ENCODE data around the gene LEUTX.
A peak's percentile ranks its signal among the peaks of the same experiment; 100 is the strongest.
"Not testable (repeated sequence)": the region's sequence is repeated elsewhere in the genome, so short reads cannot be mapped to it uniquely, and the experiment has no call there.

The LEUTX gene, protein sequence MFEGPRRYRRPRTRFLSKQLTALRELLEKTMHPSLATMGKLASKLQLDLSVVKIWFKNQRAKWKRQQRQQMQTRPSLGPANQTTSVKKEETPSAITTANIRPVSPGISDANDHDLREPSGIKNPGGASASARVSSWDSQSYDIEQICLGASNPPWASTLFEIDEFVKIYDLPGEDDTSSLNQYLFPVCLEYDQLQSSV

GRCh38 chr19:39778763-39779162 lies at the start of gene LEUTX:
LEUTX (plus strand) TSS chr19:39778854; CDS start chr19:39778921, 67 bp downstream.
- DNase-seq: no peak

GRCh38 chr19:39729594-39729993 lies 49.1 kb upstream of the LEUTX start:
- no peak for DNase-seq

- no peak for DNase-seq
Observed at GRCh38 chr19:39731685-39732084, 47.0 kb upstream of the LEUTX start.

DNA sequence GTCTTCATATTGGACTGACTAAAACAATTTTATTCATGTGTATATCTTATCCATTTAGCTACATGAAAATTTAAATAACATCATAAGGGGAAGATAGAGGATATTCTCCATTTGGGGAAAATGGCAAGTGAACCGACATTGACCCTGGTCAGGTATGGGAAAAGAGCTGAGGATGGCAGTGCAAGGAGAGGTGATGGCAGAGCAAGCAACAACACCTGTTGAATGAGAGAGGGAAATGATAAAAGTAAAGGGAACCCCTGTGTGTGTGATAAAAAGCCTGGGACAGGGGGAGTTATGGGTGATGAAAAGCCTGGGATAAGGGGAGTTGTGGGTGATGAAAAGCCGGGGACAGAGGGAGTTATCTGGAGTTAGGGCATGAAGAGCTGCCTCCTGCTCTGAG lies 44.8 kb upstream of the LEUTX start:
- DNase-seq: no peak

DNA sequence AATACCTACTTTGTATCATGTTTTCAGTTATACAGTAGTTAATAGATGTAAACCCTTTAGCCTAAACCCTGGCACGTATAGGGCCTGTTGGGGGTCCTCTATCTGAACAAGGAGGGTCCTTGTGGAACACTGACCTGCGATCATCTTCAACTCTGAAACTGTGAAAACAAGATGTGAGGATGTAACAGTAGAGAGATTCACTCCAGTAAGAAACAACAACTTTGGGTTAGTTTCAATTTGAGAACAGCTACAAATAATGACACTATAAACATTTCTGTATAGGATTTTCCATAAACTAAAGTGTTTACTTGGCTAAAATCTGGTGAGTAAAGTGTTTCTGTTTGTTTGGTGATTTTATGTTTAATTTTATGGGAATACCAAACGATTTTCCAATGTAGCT lies 43.0 kb upstream of the LEUTX start:
- no peak for DNase-seq

GRCh38 chr19:39736088-39736487 lies 42.6 kb upstream of the LEUTX start:
- DNase-seq: no peak

GRCh38 chr19:39737351-39737750 lies 41.3 kb upstream of the LEUTX start:
- no peak for DNase-seq

DNA sequence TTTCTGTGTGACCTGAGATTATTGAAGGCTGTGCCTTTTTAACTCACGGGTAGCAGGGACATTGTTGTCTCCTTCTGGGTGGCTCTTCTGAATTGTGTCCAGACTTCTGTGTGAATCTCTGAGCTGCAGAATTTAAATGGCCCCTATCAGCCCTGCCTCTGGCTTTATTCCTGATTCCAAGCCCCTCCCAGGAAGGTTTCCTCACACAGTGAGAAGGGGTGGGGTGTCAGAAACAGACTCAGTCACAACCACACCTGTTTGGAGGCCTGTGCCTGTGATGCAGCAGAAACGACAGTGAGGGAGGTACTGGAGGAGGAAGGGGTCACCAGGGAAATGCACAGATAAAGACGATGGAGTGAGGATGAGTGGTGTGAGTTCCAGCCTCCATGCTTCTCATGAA lies 40.8 kb upstream of the LEUTX start, which contains the start of gene CLC:
CLC (minus strand) TSS at position 139 of the 400 bp plus-strand sequence; CDS start at position 62, 77 bp downstream.
- no peak for DNase-seq

GRCh38 chr19:39738814-39739213 lies 39.8 kb upstream of the LEUTX start:
- no peak for DNase-seq

DNA sequence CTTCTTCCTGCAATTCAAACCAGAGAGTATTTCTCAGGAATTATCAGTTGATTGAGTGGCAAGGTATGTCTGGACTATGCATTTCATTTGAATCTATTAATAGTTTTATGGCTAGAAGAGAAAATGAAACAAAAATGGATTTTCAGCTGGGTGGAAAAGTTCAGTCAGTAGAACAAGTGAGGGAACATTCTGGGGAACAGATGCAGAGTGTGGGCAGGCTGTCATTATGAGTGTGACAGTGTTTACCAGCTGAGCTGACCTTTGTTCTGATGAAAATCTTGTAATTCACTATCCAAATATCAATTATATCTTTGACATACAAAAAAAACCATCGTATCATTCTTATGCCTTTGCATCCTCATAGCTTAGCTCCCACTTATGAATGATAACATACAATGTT lies 38.3 kb upstream of the LEUTX start:
- no peak for DNase-seq

- no peak for DNase-seq
Observed at GRCh38 chr19:39745643-39746042, 33.0 kb upstream of the LEUTX start.

- peak; percentile 16 for DNase-seq
Observed at GRCh38 chr19:39746836-39747529, 31.7 kb upstream of the LEUTX start.

DNA sequence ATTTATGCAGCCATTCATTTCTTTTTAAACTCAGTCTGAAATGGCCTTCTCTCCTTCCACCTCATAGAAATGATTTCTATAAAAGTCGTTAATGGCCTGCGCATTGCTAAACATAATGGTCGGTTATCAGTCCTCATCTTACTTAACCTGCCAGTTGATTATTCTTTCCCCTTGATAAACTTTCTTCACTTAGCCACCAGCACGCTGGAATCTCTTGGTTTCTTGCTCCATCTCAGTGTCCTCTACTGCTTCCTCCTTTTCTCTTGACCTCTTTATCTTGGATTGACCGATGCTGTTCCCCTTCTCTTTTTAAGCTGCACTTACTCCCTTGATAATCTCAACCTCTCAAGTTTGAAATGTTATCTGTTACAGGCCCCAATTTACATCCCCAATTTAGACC lies 28.7 kb upstream of the LEUTX start:
- DNase-seq: no peak

DNA sequence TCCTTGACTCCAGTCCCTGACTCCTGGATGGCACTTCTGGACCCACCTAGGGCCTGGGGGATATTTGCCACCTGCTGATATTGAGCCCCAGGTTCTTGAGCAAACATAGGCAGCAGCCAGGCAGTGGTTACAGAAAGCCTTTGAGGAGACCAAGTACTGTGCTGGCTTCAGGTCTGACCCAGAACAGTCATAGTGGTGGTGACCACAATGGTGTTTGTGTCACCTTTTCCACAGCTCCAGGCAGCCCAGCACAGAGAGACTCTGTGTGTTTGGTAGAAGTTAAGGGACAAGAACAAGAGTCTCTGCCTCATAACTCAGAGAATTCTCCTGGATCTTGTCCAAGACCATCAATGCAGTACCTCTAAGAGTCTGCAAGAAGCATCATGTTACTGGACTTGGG lies 26.3 kb upstream of the LEUTX start:
- no peak for DNase-seq

GRCh38 chr19:39752795-39753194 lies 25.9 kb upstream of the LEUTX start:
- no peak for DNase-seq

- no peak for DNase-seq
Observed at GRCh38 chr19:39754544-39754943, 24.1 kb upstream of the LEUTX start.

DNA sequence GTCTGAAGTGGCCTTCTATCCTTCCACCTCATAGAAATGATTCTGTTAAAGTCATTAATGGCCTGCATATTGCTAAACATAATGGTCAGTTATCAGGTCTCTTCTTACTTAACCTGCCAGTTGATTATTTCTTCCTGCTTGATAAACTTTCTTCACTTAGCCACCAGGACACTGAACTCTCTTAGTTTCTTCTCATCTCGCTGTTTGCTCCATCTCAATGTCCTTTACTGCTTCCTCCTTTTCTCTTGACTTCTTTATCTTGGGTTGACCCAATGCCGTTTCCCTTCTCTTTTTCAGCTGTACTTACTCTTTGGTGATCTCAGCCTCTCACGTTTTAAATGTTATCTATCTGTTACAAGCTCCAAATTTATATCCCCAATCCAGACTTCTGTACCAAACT lies 23.7 kb upstream of the LEUTX start:
- no peak for DNase-seq

DNA sequence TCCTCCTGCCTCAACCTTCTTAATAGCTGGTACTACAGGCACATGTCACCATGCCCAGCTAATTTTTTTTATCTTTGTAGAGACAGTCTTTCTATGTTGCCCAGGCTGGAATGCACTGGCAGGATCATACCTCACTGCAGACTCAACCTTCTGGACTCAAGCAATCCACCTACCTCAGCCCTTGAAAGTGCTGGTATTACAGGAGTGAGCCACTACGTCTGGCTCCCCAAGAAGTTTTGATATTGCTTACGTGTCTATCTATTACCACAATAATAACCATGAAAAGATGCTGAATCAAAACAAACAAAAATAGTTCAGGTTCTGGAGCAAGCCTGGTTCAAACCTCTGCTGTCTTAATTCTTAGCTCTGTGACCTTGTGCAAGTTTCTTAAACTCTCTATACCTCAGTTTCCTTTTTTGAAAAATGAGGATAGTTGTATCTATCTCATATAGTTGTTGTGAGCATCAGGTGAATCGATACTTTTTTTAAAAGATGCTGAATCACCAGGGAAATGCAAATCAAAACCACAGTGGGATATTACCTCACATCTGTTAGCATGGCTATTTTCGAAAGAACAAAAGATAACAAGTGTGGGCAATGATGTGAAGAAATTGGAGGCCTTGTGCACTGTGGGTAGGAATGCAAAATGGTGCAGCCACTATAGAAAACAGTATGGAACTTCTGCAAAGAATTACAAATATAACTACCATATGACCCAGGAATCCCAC lies 19.0 kb upstream of the LEUTX start:
- DNase-seq: no peak

DNA sequence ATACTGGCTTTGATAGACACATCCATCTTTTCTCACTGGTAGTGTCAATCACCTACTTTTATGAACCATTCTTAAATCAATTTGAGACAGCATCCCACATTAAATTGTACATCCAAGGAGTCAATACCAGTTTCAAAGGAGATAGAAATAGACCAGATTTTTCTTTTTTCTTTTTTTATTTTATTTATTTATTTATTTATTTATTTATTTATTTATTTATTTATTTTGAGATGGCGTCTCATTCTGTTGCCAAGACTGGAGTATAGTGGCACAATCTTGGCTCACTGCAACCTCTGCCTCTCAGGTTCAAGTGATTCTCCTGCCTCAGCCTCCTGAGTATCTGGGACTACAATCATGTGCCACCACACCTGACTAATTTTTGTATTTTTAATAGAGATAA lies 16.8 kb upstream of the LEUTX start:
- not testable (repeated sequence) for DNase-seq

- DNase-seq: peak; percentile 66
Observed at GRCh38 chr19:39765091-39766076, 13.3 kb upstream of the LEUTX start.

DNA sequence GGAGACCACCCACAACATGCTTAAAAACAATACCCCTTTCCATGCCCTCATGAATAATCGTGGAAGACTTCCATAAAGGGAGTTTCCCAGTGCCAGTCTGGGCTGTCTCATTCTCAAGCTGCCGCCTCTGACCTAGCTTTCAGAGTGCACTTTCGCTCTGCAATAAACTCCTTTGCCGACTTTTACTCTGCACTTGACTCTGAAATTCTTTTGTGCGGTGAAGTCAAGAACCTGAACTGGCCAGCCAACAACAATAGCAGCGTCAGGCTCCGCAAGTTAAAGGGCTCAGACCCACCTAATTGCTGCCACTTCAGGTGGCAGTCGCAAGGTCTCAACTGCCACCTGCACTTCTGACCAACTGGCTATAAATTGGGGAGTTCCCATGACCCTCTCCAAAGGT lies 10.3 kb upstream of the LEUTX start:
- DNase-seq: no peak

GRCh38 chr19:39768786-39769185 lies 9.9 kb upstream of the LEUTX start:
- no peak for DNase-seq

GRCh38 chr19:39780894-39781293 lies 2.2 kb downstream of the LEUTX start:
- DNase-seq: no peak
